ENCODE data around the gene TTC33.

DNA sequence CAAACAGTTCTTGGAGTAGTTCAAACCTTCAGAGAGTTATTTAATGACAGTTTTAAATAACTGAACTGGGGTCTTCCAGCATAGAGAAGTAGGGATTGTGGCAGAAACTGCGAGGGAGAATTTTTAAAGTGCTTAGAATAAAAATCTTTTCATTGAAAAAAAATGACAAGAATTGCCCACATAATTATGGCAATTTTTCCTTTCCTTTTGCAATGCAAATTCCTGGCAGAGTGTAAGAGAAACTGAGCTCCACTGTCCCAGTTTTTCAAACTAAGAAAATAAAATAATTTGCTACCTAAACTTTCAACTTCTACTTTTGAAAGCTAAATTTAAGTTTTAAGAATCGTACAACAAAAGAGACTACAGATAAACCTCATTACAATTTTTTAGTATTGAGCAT is 78.3 kb downstream of the TTC33 start:
- TF ChIP-seq, protein P1, sequence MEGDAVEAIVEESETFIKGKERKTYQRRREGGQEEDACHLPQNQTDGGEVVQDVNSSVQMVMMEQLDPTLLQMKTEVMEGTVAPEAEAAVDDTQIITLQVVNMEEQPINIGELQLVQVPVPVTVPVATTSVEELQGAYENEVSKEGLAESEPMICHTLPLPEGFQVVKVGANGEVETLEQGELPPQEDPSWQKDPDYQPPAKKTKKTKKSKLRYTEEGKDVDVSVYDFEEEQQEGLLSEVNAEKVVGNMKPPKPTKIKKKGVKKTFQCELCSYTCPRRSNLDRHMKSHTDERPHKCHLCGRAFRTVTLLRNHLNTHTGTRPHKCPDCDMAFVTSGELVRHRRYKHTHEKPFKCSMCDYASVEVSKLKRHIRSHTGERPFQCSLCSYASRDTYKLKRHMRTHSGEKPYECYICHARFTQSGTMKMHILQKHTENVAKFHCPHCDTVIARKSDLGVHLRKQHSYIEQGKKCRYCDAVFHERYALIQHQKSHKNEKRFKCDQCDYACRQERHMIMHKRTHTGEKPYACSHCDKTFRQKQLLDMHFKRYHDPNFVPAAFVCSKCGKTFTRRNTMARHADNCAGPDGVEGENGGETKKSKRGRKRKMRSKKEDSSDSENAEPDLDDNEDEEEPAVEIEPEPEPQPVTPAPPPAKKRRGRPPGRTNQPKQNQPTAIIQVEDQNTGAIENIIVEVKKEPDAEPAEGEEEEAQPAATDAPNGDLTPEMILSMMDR (conservative IDR thresholded peaks at IDR 0.05; ENCODE audit: low read length), result no peak
- no peak for TF ChIP-seq EZH2phosphoT487 (IDR thresholded peaks at IDR 0.05; ENCODE audit: borderline replicate concordance)
